KMS-11 (cell line): ENCODE results near the gene CRHR2.

ENCODE experiments used
- H2AFZ ChIP-seq: fragments of 200-600 bp; sonication (generic); 2 replicates; pipeline ENCODE4 v1.6.1; 2016; ENCODE audit warnings: antibody characterized with exemption, mixed run types, low read depth
- H3K27ac ChIP-seq: fragments of 200-600 bp; sonication (generic); 2 replicates; pipeline ENCODE4 v1.6.1; 2016; ENCODE audit warnings: mild to moderate bottlenecking, mixed run types
- H3K27me3 ChIP-seq: fragments of 200-600 bp; sonication (generic); 2 replicates; pipeline ENCODE4 v1.6.1; 2017; ENCODE audit warnings: mild to moderate bottlenecking, low read depth, mixed run types, moderate library complexity; ENCODE audit not compliant: insufficient read depth
- H3K36me3 ChIP-seq: fragments of 200-600 bp; sonication (generic); 2 replicates; pipeline ENCODE4 v1.6.1; 2017; ENCODE audit warnings: mild to moderate bottlenecking, mixed run types; ENCODE audit not compliant: insufficient read depth
- H3K4me1 ChIP-seq: fragments of 200-600 bp; sonication (generic); 2 replicates; pipeline ENCODE4 v1.6.1; 2016; ENCODE audit warnings: mild to moderate bottlenecking, low read depth, mixed run types; ENCODE audit not compliant: poor library complexity, severe bottlenecking
- H3K4me2 ChIP-seq: fragments of 200-600 bp; sonication (generic); 2 replicates; pipeline ENCODE4 v1.7.0; 2016; ENCODE audit warnings: mild to moderate bottlenecking, mixed run types
- H3K4me3 ChIP-seq: fragments of 200-600 bp; sonication (generic); IDR thresholded peaks from 2 replicates; pipeline ENCODE4 v1.6.1; 2017; ENCODE audit warnings: low read depth, low read length, mixed read lengths; ENCODE audit not compliant: insufficient read depth
- H3K79me2 ChIP-seq: fragments of 200-600 bp; sonication (generic); 2 replicates; pipeline ENCODE4 v1.6.1; 2016; ENCODE audit warnings: low read depth, mixed run types; ENCODE audit not compliant: insufficient read depth
- H3K9ac ChIP-seq: fragments of 200-600 bp; sonication (generic); 2 replicates; pipeline ENCODE4 v1.6.1; 2016; ENCODE audit warnings: mild to moderate bottlenecking, mixed run types
- H4K20me1 ChIP-seq: fragments of 200-600 bp; sonication (generic); 2 replicates; pipeline ENCODE4 v1.6.1; 2016; ENCODE audit warnings: mild to moderate bottlenecking, mixed run types; ENCODE audit not compliant: insufficient read depth
- TF ChIP-seq, protein P1 (sequence below): fragments of 200-600 bp; sonication (generic); conservative IDR thresholded peaks from 2 replicates; pipeline ENCODE4 v1.6.1; 2017; ENCODE audit warnings: low read depth, mild to moderate bottlenecking, antibody characterized with exemption, low read length, moderate library complexity, mixed read lengths

The CRHR2 gene

DNA sequence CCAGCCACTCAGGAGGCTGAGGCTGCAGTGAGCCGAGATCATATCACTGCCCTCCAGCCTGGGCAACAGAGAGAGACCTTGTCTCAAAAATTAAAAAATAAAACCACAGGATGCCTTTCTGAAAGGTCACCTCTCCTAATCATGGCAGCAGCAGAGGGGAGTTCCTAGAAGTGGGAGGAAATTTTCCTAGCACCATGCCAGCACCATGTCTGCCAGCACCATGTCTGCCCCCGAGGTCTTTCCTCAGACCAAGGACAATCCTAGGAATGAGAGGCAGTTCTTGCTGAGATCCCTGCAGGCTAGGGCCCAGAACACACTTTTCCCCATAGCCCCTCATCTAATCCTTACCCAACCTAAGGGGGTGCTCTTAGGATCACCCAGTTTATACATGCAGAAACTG is 47.4 kb upstream of the CRHR2 start:
- TF ChIP-seq, protein P1, sequence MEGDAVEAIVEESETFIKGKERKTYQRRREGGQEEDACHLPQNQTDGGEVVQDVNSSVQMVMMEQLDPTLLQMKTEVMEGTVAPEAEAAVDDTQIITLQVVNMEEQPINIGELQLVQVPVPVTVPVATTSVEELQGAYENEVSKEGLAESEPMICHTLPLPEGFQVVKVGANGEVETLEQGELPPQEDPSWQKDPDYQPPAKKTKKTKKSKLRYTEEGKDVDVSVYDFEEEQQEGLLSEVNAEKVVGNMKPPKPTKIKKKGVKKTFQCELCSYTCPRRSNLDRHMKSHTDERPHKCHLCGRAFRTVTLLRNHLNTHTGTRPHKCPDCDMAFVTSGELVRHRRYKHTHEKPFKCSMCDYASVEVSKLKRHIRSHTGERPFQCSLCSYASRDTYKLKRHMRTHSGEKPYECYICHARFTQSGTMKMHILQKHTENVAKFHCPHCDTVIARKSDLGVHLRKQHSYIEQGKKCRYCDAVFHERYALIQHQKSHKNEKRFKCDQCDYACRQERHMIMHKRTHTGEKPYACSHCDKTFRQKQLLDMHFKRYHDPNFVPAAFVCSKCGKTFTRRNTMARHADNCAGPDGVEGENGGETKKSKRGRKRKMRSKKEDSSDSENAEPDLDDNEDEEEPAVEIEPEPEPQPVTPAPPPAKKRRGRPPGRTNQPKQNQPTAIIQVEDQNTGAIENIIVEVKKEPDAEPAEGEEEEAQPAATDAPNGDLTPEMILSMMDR, result no peak
- peaks cover 10% of the 10 kb centered on the region for H3K4me1 ChIP-seq

DNA sequence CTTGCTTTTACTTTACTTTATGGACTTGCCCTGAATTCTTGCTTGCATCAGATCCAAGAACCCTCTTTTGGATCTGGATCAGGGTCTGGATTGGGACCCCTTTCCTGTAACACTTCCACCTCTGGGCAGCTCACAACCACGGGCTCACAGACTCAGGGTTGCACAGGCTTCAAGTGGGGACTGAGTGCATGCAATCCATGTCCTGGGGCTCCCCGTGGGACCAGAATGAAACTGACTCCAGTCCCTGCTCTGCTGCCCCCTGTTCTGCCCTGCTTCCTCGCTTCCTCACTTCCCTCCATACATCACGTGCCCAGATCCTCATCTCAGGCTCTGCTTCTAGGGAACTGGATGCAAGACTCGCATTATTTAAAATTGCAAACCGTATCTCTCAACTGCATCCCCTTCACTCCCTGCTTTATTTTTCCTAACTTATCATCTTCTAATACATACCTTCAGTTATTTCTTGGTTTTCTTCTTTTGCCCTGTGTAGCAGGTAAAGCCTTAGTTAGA is 46.4 kb upstream of the CRHR2 start:
- Histone ChIP-seq H3K27ac (no peak overlapping the region), H3K4me3 (no peak overlapping the region), H3K27me3 (no peaks in the 10 kb centered on the region), H3K4me2 (no peak overlapping the region), H4K20me1 (no peaks in the 10 kb centered on the region), H3K4me1 (peaks cover 10% of the 10 kb centered on the region), H3K9ac (no peak overlapping the region), H3K79me2 (no peaks in the 10 kb centered on the region), H2AFZ (no peak overlapping the region), H3K36me3 (no peaks in the 10 kb centered on the region)
- TF ChIP-seq, protein P1, result no peak

More for the DNA sequence above, 47.4 kb upstream of the CRHR2 start:
- no peaks in the 10 kb centered on the region for H3K36me3 ChIP-seq
- no peaks in the 10 kb centered on the region for H3K79me2 ChIP-seq
- H3K27me3 ChIP-seq, result no peaks in the 10 kb centered on the region
- H3K4me2 ChIP-seq, result no peak overlapping the region
- H3K27ac ChIP-seq, result no peak overlapping the region
- H3K4me3 ChIP-seq, result no peak overlapping the region
- H4K20me1 ChIP-seq, result no peaks in the 10 kb centered on the region
- H2AFZ ChIP-seq, result no peak overlapping the region
- H3K9ac ChIP-seq, result no peak overlapping the region

DNA sequence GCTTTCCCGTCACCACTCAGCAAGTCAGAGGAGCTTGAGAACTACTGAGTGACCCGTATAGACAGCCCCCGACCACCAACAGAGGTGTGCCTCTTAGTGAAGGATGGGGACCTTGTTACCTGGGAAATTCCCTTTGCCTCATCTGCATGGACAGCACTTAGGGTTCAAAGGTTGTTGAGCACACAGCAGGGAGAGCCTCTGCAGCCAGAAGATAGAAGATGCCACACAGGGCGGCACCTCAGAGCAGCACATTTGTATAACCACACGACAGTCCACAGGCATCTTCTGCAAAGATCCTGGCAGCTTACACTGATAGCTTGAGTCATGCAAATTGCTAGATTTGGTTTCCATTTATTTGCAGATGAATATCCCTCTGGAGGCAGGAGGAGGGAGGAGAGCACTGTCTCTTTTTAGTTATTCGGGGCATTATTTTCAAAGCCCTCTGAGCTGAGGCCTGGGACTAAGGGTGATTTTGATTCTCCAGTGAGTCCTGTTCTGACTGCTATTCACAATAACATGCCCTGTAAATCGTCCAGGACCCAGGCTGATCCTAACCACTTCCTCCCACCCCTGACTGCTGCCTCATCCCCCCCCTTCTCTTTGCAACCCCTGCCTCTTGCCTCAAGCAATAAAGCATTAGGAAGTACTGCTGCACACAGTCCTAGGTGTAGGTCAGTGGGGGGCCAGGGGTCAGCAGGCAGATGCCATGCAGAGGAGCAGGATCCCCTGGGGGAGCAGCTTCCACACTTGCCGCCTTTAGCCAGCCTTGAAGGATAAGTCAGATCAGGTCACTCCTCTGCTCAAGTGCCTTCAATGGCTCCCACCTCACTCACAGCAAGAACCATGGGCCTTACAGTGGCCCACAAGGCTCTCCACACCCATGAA is 45.0 kb upstream of the CRHR2 start:
- no peak overlapping the region for H3K27ac ChIP-seq
- no peak overlapping the region for H3K4me3 ChIP-seq
- H3K4me2 ChIP-seq, result no peak overlapping the region
- peaks cover 10% of the 10 kb centered on the region for H3K4me1 ChIP-seq
- H3K79me2 ChIP-seq, result no peaks in the 10 kb centered on the region
- H4K20me1 ChIP-seq, result no peaks in the 10 kb centered on the region
- no peak overlapping the region for H2AFZ ChIP-seq
- H3K27me3 ChIP-seq, result no peaks in the 10 kb centered on the region
- no peak overlapping the region for H3K9ac ChIP-seq
- H3K36me3 ChIP-seq, result no peaks in the 10 kb centered on the region
- TF ChIP-seq, protein P1, result no peak

DNA sequence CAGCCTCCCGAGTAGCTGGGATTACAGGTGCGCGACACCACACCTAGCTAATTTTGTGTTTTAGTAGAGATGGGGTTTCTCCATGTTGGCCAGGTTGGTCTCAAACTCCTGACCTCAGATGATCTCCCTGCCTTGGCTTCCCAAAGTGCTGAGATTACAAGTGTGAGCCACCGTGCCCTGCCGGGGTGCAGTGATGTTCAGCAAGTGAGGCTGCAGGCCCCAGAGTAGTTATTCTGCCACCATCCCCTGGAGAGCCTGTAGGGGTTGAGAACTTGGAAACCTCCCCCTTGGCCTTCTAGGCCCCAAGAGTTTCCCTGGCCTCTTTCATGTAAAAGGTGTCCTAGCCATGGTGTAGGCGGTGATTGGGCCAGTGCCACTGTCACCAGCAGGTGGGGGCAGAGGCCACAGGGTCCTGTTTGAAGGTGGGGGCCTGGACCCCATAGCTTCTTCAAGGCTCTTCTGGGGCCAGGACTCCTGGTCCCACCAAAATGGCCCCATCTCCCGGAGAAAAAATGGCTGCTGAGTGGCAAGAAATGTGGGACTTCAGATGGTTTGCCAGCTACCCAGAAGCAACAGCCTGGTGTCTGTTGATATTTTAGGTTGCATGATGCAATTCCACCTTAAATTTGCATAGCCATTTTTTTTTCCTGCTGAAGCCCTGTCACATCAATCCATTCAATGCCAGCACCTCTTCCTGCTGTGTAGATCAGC is 44.2 kb upstream of the CRHR2 start:
- Histone ChIP-seq H3K9ac (no peak overlapping the region), H3K36me3 (no peaks in the 10 kb centered on the region), H3K27me3 (no peaks in the 10 kb centered on the region), H3K4me1 (peaks cover 10% of the 10 kb centered on the region), H3K27ac (no peak overlapping the region), H3K4me2 (no peak overlapping the region), H4K20me1 (no peaks in the 10 kb centered on the region), H3K79me2 (no peaks in the 10 kb centered on the region), H3K4me3 (no peak overlapping the region), H2AFZ (no peak overlapping the region)
- TF ChIP-seq, protein P1, result no peak
